Activated CD4-positive, CD25-positive, alpha-beta regulatory T cell treated with anti-CD3 and anti-CD28 coated beads, Interleukin-2, amount 50 U/mL, for 24 hours (primary cell): ENCODE measurements around the gene CLPTM1L.
"Not testable (repeated sequence)": the region's sequence is repeated elsewhere in the genome, so short reads cannot be mapped to it uniquely, and the experiment has no call there.

Source experiments
- ATAC-seq, 2 donors: fragments of 150-1000 bp; cut with Tn5 transposase; one replicate each; pipeline ENCODE4 v1.10.0; 2021; ENCODE audit warnings: mild to moderate bottlenecking in 1 of 2, moderate library complexity in 1 of 2

The CLPTM1L gene

GRCh38 chr5:1285883-1286291 lies 59.0 kb downstream of the CLPTM1L start:
- no peak for ATAC-seq

DNA sequence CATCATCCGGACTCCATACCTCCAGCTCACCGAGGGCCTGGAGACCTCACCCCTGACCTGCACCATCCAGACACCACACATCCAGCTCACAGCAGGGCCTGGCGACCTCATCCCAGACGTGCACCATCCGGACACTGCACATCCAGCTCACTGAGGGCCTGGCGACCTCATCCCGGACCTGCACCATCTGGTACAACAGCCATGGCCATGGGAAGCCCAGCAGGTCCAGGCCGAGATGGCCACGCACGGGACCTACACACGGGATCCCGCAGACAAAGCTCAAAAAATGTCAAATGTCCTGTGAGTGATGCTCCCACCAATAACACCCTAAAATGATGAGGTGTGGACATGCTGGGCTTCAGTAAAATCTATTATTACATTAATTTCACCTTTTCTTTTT lies 59.8 kb downstream of the CLPTM1L start:
- no peak for ATAC-seq

- not testable (repeated sequence) for ATAC-seq
Measured at GRCh38 chr5:1284336-1284970, 60.4 kb downstream of the CLPTM1L start.

DNA sequence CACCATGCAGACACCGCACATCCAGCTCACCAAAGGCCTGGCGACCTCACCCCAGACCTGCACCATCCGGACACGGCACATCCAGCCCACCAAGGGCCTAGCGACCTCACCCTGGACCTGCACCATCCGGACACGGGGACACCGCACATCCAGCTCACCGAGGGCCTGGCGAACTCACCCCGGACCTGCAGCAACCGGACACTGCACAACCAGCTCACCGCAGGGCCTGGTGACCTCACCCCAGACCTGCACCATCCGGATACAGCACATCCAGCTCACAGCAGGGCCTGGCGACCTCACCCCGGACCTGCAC lies 61.2 kb downstream of the CLPTM1L start:
- ATAC-seq: not testable (repeated sequence)

GRCh38 chr5:1282993-1283728 lies 61.7 kb downstream of the CLPTM1L start:
- ATAC-seq: not testable (repeated sequence)

- no peak for ATAC-seq
Measured at GRCh38 chr5:1282131-1282992, 62.5 kb downstream of the CLPTM1L start.

GRCh38 chr5:1281038-1281882 lies 63.6 kb downstream of the CLPTM1L start:
- no peak for ATAC-seq

- no peak for ATAC-seq
Measured at GRCh38 chr5:1280177-1281037, 64.5 kb downstream of the CLPTM1L start.

DNA sequence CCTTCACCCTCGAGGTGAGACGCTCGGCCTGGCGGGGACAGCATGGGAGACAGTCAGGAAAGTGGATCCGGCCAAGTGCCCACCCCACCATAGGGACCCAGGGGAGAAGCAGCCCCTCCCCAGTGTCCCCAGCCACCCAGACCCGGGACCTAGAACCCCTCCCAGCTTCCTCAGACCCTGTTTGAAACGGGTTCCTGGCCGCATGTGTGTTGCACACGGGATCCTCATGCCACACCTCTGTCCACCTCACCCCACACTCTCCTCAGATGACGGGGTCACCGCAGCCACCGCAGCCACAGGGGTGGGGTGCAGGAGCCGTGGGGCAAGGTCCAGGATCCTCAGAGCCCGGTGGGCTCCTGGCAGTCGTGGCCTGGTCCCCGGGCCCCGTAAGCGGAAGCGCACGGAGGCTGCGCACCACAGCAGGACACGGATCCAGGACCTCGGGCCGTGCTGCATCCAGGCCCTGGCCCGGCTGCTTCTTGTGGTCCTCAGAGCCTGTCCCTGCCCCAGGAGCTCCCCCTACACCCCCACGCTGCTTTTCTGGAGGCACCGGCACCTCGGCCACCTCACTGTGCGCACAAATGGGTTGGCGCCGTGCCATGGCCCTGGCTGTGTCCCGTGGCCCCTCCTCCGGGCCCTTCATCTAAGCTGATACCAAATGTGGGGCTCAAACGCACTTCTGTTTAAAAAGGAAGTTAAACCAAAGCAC lies 65.3 kb downstream of the CLPTM1L start:
- ATAC-seq: no peak

DNA sequence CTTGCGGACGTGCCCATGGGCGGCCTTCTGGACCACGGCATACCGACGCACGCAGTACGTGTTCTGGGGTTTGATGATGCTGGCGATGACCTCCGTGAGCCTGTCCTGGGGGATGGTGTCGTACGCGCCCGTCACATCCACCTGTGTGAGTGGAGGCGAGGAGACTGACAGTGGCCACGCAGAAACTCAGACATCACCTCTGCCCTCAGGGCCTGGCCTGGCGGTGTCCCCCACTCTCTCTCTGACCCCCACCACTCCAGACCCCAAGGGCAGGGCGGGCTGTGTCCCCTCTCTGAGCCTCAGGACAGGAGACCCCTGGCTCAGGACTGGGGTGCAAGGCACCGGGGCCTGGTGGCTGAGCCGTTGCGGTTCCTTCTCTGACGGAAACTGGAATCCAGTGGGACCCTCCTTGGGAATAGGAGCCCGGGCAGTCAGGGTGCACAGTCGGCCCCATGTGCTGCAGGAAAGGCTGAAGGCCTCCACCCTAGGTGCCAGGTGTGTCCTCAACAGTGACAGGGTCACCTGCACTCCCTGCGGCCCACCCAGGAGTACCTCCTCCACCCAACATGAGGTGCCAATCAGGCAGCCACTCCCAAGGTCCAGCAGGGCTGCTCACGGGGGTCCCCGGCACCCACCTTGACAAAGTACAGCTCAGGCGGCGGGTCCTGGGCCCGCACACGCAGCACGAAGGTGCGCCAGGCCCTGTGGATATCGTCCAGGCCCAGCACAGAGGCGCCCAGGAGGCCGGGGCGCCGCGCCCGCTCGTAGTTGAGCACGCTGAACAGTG lies 66.0 kb downstream of the CLPTM1L start:
- ATAC-seq: no peak

GRCh38 chr5:1278216-1278615 lies 66.7 kb downstream of the CLPTM1L start:
- ATAC-seq: no peak

GRCh38 chr5:1277781-1278180 lies 67.1 kb downstream of the CLPTM1L start:
- no peak for ATAC-seq

DNA sequence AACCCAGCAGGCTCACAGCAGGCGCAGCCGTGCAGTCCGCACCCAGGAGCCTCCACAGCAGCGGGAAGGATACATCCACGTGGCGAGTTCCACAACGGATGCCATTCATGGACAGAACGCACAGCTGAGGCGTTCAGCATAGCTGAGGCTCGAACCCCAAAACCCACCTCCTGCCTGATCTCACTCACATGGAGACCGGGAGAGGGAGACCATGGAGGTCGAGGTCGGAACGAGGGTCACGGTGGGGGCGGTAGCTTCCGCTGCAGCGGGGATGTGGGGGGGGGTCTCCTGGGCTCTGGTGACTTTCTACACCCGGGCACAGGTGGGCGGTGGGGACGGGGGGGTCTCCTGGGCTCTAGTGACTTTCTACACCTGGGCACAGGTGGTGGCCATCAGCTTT lies 67.6 kb downstream of the CLPTM1L start:
- ATAC-seq: no peak

GRCh38 chr5:1276930-1277329 lies 68.0 kb downstream of the CLPTM1L start:
- ATAC-seq: no peak

DNA sequence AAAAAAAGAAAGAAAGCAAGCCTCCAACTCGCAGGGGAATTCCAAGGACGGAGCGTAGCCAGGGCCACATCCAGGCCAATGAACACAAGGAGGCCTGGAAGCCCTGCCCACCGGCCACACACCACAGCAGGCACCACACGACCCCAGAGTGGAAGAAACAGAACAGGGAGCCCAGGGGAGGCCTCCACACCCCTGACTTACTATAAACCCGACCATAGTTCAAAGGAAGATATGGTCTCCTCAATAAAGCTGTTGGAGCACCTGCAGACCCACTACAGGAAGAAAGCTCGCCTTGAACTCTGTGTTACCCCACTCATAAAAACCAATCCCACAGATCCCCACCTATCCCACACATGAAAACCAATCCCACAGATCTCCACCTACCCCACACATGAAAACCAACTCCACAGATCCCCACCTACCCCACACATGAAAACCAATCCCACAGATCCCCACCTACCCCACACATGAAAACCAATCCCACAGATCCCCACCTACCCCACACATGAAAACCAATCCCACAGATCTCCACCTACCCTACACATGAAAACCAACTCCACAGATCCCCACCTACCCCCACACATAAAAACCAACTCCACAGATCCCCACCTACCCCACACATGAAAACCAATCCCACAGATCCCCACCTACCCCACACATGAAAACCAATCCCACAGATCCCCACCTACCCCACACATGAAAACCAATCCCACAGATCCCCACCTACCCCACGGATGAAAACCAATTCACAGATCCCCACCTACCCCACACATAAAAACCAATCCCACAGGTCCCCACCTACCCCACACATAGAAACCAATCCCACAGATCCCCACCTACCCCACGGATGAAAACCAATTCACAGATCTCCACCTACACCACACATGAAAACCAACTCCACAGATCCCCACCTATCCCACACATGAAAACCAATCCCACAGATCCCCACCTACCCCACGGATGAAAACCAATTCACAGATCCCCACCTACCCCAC lies 69.2 kb downstream of the CLPTM1L start:
- not testable (repeated sequence) for ATAC-seq

DNA sequence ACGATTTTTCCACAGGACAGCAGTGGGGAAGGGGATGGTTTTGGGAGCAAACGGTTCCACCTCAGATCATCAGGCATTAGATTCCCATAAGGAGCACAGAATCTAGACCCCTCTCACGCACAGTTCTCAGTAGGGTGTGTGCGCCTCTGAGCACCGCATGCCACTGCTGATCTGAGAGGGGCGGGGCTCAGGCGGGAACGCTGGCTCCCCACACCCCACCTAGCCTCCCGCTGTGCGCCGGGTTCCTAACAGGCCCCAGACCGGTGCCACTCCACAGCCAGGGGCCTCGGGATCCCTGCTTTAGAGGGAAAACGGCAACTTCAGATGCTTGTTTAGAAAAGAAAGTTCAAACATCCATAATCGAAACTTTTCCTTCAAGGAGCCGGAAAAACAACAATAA lies 70.4 kb downstream of the CLPTM1L start:
- ATAC-seq: no peak

DNA sequence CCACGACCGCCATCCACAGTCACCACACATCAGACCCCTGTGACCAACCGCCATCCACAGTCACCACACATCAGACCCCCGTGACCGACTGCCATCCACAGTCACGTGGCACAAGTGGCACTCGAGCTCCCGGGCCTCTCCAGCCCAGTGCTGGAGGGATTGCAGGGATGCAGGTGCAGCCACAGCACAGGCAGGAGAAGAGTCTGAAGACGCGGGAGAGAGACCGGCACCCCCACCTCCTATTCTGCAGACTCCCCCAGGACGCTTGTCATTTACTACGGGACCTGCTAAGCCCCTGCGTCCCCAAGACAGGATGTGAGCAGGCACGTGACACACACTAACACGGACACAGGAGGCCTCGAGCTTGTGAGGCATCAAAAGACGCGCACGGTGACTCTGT lies 71.2 kb downstream of the CLPTM1L start:
- no peak for ATAC-seq

DNA sequence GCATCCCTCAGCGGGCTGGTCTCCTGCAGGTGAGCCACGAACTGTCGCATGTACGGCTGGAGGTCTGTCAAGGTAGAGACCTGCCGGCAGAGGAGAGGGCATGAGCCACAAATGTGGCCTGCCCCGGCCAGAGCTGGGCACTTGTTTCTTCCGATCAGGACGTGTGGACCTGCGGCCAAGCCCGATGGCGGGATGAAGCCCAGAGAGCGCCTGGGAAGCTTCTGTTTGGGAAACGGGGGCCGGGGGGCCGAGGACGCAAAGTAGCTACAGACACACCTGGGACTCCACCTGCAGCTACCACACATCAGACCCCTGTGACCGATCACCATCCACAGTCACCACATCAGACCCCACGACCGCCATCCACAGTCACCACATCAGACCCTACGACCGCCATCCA lies 72.7 kb downstream of the CLPTM1L start:
- ATAC-seq: no peak
